Keratinocyte (primary cell): Measurements from ENCODE around the gene EEF1A2.

Experiments used
- EZH2 ChIP-seq: IDR thresholded peaks from one replicate; pipeline ENCODE4 v1.6.1; 2012; ENCODE audit warnings: inconsistent platforms, mild to moderate bottlenecking, low read length, moderate library complexity
- TF ChIP-seq, protein P1 (sequence below), 3 experiments: IDR thresholded peaks in 1 of 3; conservative IDR thresholded peaks in 1 of 3; optimal IDR thresholded peaks in 1 of 3; 2 replicates in 2 of 3; 3 replicates in 1 of 3; pipeline versions ENCODE3 to v1.5.1; 2011; ENCODE audit warnings: low read length in 3 of 3, mild to moderate bottlenecking in 3 of 3, moderate library complexity in 2 of 3, control low read depth in 1 of 3, inconsistent platforms in 1 of 3; ENCODE audit not compliant: insufficient read depth in 2 of 3; ENCODE audit errors: extremely low read depth in 1 of 3

DNA sequence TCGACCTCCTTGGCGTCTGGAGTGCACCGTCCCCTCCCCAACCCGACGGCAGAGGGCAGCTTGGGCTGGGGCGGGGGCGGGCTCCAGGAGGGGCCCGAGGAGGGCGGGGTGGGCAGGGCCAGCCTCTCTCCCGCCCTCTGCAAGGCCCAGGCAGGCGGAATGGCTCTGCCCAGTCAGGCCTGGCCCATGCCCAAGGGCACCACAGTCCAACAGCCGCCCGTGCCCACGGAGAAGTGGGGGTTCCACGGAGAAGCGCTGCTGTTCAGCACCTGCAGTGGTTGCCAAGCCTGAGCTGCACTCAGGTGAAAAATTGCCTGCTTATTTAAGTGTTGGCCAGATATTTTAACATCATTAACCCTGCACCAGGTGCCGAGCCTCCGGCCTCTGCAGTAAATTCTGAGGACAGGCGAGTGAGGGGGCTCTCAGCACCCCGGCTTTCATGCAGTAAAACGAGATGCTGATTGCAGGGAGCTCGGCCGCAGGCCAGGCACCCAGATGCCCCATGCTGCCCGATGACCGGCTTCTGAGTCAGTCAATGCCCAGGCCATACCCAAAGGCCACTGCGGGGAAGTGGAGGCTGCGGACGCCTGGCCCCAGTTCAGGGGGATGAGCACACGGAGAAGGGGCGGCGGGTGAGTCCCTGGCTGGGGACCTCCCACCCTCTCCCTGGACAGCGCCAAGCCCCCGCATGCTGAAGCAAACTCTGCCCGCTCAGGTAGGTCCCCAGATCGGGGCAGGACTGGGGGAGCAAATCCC is 49.0 kb upstream of the EEF1A2 start, which contains the start of gene SRMS:
- TF ChIP-seq EZH2: no peak
- TF ChIP-seq, protein P1, sequence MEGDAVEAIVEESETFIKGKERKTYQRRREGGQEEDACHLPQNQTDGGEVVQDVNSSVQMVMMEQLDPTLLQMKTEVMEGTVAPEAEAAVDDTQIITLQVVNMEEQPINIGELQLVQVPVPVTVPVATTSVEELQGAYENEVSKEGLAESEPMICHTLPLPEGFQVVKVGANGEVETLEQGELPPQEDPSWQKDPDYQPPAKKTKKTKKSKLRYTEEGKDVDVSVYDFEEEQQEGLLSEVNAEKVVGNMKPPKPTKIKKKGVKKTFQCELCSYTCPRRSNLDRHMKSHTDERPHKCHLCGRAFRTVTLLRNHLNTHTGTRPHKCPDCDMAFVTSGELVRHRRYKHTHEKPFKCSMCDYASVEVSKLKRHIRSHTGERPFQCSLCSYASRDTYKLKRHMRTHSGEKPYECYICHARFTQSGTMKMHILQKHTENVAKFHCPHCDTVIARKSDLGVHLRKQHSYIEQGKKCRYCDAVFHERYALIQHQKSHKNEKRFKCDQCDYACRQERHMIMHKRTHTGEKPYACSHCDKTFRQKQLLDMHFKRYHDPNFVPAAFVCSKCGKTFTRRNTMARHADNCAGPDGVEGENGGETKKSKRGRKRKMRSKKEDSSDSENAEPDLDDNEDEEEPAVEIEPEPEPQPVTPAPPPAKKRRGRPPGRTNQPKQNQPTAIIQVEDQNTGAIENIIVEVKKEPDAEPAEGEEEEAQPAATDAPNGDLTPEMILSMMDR (optimal IDR thresholded peaks at IDR 0.05 in 1 of 3, IDR thresholded peaks at IDR 0.05 in 1 of 3, conservative IDR thresholded peaks at IDR 0.05 in 1 of 3; ENCODE audit: extremely low read depth in 1 of 3, insufficient read depth in 2 of 3, low read length in 3 of 3): no peak
